22Rv1 (cell line): Measurements from ENCODE around the gene NT5C3B.

Experiments used
- CTCF ChIP-seq: fragments of 450-650 bp; IDR thresholded peaks from 2 replicates; pipeline ENCODE4 v1.5.1; 2017; ENCODE audit warnings: mild to moderate bottlenecking
- ZFX ChIP-seq: fragments of 450-650 bp; IDR thresholded peaks from 2 replicates; pipeline ENCODE4 v1.6.1; 2017; ENCODE audit warnings: antibody characterized with exemption, borderline replicate concordance

GRCh38 chr17:41864498-41864835 lies 28.4 kb upstream of the NT5C3B start:
- TF ChIP-seq CTCF (no peak), ZFX (no peak)
